Measurements from ENCODE around the gene MAP4. TPM values are rescaled to one million over a fixed set of nuclear protein-coding genes. Genes with fewer than 3 reads are reported as not detected.

The MAP4 gene
- total RNA-seq, 2 experiments from 2014 or later = 101 to 103 TPM

DNA sequence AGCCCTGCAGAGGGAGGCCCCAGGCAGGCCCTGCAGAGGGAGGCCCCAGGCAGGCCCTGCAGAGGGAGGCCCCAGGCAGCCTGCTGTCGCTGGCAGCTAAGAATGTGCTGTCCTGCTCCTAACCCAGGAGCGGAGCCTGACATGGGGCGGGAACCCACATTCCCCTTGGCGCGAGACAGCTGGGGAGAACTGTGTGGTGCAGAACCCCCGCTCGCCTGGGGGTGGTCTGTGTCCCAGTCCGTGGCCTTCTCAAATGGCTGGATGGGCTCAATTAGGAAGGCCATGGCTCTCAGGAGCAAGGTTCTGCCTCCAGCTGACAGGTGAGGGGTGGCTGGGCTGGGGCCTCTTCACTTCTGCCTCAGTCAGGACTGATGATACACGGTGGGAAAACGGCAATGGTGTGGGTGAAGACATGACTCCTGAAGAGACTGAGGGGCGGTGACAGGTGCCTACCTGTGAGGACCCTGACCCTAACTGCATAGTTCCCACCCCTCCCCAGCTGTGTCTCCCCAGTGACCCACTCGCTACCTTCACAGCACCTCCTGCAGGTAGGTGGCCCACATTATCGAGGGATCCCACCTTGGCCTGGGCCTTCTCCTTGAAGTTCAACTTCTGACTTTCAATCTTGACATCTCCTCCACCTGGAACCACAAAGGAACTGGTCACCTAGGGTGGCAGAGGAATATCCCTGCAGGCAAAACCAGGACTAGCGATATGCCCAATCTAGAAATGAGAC lies 161.3 kb downstream of the MAP4 start:
- no peak overlapping the region for H3K27ac Mint-ChIP-seq
- peaks cover 8% of the 10 kb centered on the region for H3K36me3 Mint-ChIP-seq (ENCODE audit: low read depth)
- DNase-seq (no peak), ATAC-seq (no peak)
- intact Hi-C loops (cut with micrococcal nuclease) = no loop called here
- no peaks in the 10 kb centered on the region for H3K27me3 Mint-ChIP-seq
- ChIA-PET CTCF (interaction anchor here (1.3 kb wide), 1 partner anchor 31 kb away, joined by 5 read pairs; no protein-coding TSS in a partner anchor), POLR2A (no interaction called here)
- no peak overlapping the region for H3K4me3 Mint-ChIP-seq
- TF ChIP-seq, protein P1, sequence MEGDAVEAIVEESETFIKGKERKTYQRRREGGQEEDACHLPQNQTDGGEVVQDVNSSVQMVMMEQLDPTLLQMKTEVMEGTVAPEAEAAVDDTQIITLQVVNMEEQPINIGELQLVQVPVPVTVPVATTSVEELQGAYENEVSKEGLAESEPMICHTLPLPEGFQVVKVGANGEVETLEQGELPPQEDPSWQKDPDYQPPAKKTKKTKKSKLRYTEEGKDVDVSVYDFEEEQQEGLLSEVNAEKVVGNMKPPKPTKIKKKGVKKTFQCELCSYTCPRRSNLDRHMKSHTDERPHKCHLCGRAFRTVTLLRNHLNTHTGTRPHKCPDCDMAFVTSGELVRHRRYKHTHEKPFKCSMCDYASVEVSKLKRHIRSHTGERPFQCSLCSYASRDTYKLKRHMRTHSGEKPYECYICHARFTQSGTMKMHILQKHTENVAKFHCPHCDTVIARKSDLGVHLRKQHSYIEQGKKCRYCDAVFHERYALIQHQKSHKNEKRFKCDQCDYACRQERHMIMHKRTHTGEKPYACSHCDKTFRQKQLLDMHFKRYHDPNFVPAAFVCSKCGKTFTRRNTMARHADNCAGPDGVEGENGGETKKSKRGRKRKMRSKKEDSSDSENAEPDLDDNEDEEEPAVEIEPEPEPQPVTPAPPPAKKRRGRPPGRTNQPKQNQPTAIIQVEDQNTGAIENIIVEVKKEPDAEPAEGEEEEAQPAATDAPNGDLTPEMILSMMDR (IDR thresholded peaks at IDR 0.05) = no peak
- no peaks in the 10 kb centered on the region for H3K4me1 Mint-ChIP-seq (ENCODE audit: low read depth)
- H3K9me3 Mint-ChIP-seq = no peaks in the 10 kb centered on the region

DNA sequence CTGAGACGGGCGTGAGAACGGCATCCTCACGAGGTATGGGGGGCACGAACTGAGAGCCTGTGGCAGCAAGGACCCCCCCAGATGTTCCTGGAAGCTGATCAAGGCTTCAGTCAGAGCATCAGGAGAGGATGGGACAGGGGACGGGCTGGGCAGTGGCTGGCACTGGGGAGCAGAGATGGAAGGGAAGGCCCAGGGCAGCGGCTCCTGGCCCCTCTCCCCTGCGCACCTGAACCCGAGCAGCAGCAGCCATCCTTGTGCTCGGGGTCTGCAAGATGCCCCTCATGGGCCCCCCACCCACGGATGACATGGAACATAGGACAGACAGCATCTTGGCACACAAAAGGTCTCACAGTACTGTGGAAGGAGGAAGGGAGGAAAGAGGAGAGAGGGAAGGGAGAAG lies 161.9 kb downstream of the MAP4 start:
- CTCF ChIA-PET = interaction anchor here (1.3 kb wide), 1 partner anchor 30 kb away, joined by 5 read pairs; no protein-coding TSS in a partner anchor

DNA sequence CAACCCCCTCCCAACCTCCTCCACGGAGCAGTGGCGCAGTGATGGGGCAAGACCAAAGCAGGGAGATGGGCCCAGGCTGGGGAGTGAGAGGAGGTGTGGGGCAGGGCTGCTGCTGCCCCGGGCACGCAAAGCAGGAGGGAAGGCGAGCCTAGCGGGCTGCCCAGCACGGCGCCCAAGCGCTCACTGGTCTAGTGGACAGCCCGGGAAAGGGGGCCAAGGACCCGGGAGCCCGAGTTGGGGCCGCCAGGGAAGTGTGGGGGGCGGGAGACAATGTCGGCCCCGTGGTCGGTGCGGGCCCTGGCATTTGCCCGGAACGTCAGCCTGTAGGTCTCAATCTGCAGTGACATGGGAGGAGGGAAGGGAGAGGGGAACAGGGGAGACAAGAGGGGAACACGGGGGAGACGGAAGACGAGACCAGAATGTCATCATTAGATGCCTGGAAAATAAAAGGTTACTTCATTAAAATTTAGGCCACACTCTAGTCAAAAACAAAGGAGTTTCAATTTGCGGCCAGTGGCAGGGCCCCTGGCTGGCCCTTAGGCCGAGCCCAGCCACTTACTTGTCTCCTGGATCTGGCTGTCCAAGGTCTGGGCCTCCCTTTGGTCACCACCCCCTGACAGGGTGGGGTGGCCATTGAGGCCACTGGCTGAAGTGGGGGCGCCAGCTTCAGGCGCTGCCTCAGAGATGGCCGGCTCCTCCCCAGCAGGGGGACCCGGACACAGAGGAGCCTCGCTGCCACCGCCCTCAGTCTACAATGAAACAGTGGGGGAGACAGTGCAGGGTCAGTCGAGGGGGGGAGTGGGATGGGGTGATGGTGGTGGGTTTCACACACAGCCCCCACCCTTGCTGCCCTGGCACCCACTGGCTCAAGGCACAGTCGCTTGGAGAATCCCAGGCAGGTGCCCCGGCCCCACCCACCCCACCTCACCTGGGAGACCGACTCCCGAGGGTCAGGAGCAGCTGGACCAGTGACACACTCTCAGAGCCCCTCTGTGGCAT lies 163.3 kb downstream of the MAP4 start:
- H3K27ac Mint-ChIP-seq = no peak overlapping the region
- ChIA-PET POLR2A (interaction anchor here (1.4 kb wide), 1 partner anchor 28 kb away, joined by 3 read pairs; no protein-coding TSS in a partner anchor), CTCF (interaction anchor here (1.7 kb wide), 1 partner anchor 28 kb away, joined by 4 read pairs; no protein-coding TSS in a partner anchor)
- no peak overlapping the region for H3K4me3 Mint-ChIP-seq
- H3K27me3 Mint-ChIP-seq = no peaks in the 10 kb centered on the region
- no peaks in the 10 kb centered on the region for H3K9me3 Mint-ChIP-seq
- DNase-seq = no peak
- H3K36me3 Mint-ChIP-seq (ENCODE audit: low read depth) = peaks cover 11% of the 10 kb centered on the region
- H3K4me1 Mint-ChIP-seq (ENCODE audit: low read depth) = no peaks in the 10 kb centered on the region
- intact Hi-C loops (cut with micrococcal nuclease) = no loop called here
- TF ChIP-seq, protein P1 (IDR thresholded peaks at IDR 0.05) = no peak
- no peak for ATAC-seq

More for the DNA sequence above, 161.9 kb downstream of the MAP4 start:
- intact Hi-C loops (cut with micrococcal nuclease) = no loop called here
- Mint-ChIP-seq H3K27me3 (no peaks in the 10 kb centered on the region), H3K9me3 (no peaks in the 10 kb centered on the region), H3K27ac (no peak overlapping the region), H3K4me3 (no peak overlapping the region), H3K4me1 (ENCODE audit: low read depth) (no peaks in the 10 kb centered on the region), H3K36me3 (ENCODE audit: low read depth) (peaks cover 9% of the 10 kb centered on the region)
- ATAC-seq (no peak), DNase-seq (no peak)
- POLR2A ChIA-PET = no interaction called here
- TF ChIP-seq, protein P1 (IDR thresholded peaks at IDR 0.05) = no peak

DNA sequence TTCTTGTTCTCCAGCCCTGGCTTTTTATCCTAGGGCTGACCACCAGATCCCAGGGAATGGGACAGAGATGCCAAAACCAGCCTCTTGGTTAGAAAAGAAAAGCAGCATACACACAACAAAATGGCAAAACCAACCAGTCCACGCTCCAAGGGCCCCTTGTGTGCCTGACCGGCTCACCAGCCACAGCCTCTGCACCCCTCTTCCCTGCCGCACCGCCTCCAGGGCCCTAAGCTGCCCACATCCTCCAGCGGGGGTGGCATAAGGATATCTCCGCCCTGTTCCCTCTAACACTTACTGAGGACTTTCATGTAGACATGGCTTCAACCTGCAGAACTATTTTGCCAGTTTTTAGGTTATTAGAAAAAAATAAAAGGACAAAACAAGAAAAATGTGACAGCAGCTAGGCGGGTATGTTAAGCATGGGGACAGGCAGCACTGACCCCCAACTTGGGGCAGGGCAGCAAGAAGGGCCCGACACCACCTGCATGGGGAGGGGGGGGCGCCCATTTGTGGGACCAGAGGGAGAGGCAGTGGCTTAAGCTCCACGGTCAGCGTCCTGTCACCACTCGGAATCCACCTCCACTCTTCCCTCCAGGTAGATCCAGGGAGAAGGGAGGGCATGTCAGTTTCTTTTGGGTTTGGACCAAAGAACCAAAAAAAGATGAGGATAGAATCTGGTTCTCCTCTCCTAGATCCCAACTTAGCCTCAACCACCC lies 164.2 kb downstream of the MAP4 start:
- ATAC-seq = no peak
- Mint-ChIP-seq H3K27me3 (no peaks in the 10 kb centered on the region), H3K4me3 (no peak overlapping the region), H3K27ac (no peak overlapping the region), H3K4me1 (ENCODE audit: low read depth) (no peaks in the 10 kb centered on the region), H3K9me3 (no peaks in the 10 kb centered on the region), H3K36me3 (ENCODE audit: low read depth) (peaks cover 16% of the 10 kb centered on the region)
- intact Hi-C loops (cut with micrococcal nuclease) = no loop called here
- CTCF ChIA-PET = interaction anchor here (1.7 kb wide), 1 partner anchor 27 kb away, joined by 4 read pairs; no protein-coding TSS in a partner anchor
- TF ChIP-seq, protein P1 (IDR thresholded peaks at IDR 0.05) = no peak
- DNase-seq = no peak
- POLR2A ChIA-PET = interaction anchor here (1.4 kb wide), 1 partner anchor 27 kb away, joined by 3 read pairs; no protein-coding TSS in a partner anchor

Measured in activated CD8-positive, alpha-beta T cell treated with anti-CD3 and anti-CD28 coated beads for 36 hours (primary cell).